HG03066 (cell line): ENCODE measurements around the gene KYAT1.
"Not testable (repeated sequence)": the region's sequence is repeated elsewhere in the genome, so short reads cannot be mapped to it uniquely, and the experiment has no call there.

Experiments
- ATAC-seq: cut with Tn5 transposase; IDR thresholded peaks from one replicate; pipeline ENCODE4 v1.9.1; 2021; ENCODE audit warnings: low read depth; ENCODE audit not compliant: unreplicated experiment

KYAT1 gene

DNA sequence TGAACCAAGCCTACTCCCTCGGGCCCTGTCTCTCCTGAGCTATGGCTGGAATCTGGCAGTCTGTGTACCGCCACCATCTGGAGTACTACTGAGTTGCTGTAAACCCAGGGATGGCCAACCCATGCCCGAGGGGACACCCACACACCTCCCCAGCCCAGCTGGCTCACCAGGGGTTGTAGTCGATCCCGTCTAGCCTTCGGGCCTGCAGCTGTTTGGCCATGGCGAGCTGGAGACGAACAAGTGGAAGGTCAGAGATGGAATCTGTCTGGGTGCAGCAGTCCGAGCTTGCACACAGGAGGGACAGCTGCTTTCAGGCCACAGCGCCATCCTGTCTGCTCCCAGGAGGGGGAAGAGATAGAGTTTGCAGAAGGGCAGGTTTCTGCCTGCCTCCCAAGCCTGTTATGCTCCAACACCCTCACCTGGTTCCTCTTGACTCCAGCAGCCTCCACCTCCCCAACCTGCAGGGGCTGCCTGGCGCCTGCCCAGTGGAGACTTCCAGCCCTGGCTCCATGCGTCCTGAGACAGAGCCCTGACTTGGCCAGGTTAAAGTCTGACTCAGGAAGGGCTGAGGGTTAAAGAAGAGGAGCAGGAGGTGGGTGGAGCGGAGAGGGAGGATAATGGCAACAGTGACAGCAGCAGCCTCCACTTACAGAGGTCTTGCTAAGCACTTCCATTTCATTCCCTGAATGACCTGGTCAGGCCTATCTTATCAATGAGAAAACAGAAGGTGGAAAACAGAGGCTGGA, 36.4 kb downstream of the KYAT1 start:
- no peak for ATAC-seq

DNA sequence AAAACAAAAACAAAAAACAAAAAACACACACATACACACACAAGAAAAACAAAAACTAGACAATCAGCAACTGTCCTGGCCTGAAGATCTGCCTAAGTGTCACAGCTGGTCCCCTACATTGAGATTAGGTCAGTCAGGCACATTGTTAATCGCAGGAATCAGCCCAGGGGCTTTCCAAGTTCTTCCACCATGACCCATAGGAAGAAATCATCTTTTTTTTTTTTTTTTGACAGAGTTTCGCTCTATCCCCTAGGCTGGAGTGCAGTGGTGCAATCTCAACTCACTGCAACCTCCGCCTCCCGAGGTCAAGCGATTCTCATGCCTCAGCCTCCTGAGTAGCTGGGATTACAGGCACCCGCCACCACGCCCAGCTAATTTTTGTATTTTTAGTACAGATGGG, 38.6 kb downstream of the KYAT1 start:
- not testable (repeated sequence) for ATAC-seq

DNA sequence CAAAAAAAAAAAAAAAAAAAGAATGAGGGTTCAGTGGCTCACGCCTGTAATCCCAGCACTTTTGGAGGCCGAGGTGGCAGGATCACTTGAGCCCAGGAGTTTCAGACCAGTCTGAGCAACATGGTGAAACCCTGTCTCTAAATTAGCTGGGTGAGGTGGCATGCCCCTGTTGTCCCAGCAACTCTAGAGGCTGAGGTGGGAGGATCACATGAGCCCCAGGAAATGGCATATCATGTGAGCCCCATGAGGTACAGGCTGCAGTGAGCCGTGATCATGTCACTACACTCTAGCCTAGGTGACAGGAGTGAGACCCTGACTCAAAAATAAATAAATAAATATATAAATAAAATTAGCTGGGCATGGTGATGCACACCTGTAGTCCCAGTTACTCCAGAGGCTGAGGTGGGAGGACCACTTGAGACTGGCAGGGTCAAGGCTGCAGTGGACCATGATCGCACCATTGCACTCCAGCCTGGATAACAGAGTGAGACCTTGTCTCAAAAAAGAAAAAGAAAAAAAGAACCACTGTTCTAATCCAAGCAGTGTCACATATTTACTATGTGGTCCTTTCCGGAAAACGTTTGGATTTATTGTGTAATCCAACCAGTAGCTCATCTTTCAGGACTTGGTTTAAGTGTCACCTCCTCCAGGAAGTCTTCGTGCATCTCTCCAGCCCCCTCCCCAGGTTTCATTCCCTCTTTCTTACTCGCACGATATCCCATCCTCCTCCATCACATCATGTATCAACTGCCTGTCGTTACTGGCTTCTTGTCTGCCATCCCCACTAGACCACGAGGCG, 39.9 kb downstream of the KYAT1 start:
- ATAC-seq = no peak

DNA sequence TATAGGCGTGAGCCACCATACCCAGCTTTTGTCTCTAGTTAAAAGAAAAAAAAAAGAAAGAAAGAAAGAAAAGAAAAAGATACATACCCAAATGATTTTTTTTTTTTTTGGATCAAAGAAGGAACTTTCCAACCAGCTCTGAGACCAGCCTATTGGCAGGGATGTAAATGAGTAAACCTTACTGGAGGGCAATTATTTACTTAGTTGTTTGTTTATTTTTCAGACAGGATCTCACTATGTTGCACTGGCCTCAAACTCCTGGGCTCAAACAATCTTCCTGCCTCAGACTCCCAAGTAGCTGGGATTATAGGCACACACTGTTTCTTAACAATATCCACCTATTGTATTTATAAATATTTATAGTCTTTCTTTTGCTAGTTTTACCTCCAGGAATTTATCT, 41.2 kb downstream of the KYAT1 start:
- no peak for ATAC-seq

DNA sequence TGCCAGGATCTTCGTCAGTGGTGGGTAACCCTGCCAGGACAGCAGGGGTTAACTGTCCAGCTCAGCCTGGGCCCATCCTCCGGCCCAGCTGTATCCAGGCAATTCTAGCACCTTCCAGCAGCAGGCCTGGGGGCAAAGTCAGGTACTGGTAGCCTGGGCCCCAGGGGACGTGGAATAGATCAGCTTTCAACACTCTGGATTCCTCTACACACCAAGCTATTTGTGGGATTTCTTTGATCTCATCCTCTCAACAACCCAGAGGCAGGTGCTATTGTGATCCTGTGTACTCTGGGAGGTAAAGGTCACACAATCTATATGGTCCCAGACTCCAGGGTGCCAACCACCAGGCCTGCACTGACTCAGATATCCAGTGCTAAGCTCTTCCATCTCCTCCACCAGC, 43.4 kb downstream of the KYAT1 start:
- no peak for ATAC-seq

DNA sequence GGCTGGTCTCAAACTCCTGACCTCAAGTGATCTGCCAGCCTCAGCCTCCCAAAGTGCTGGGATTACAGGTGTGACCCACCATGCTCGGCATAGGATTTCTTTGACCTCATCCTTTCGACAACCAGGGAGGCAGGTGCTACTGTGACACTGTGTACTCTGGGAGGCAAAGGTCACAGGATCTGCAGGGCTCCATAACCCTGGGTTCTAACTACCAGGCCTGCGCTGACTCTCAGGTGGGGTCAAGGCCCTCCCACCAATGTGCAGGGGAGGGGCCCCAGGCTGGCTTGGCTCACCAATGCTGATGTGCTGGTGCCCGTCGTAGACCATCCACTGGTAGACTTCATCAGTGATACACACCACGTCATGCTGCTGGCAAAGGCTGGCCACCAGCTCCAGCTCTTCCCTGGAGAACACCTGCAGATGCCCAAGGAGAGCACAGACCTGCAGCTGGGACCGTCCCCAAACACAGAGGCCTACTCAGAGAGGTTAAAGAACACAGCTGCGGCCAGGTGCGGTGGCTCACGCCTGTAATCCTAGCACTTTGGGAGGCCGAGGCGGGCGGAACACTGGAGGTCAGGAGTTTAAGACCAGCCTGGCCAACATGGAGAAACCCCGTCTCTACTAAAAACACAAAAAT, 45.1 kb downstream of the KYAT1 start:
- ATAC-seq = no peak

DNA sequence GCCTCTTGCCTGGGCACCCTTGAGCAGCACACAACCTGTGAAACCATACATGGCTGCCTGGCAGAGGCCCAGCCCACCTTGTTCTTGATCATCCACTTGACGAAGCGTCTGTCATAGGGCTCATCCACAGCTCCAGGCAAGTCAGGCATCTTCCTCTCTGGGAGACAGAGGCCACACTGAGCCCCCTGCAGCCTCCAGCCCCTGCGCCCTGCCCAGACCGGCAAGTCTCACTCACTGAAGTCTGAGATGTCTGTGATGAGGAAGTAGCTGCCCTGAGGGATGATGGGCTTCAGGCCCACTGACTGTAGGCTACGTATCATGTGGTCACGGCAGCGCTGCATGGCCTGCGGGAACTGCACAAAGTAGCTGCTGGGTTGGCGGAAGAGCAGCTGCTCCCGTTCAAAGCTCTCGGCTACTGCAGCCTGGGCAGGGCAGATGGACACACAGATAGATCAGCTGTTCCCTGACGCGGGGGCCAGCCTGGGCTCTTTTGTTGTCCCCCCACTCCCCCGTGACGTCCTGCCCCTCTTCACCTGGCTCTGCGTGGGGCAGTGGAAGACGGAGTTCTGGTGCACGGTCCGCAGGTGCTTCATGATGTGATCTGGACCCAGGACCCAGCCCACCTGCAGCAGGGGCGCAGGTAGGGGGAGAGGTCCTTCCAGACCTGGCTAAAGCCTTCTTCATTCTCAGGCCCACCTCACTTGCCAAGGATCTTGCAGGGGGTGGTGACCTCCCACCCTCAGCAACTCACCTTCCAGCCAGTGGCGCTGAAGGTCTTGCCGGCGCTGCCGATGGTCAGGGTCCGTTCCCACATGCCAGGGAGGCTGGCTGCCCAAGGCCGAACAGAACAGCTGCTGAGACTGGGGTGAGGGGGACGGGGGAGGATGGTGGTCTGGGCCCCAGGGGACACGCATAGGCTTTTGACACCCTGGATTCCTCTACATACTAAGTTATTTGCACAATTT, 46.2 kb downstream of the KYAT1 start:
- ATAC-seq = no peak

DNA sequence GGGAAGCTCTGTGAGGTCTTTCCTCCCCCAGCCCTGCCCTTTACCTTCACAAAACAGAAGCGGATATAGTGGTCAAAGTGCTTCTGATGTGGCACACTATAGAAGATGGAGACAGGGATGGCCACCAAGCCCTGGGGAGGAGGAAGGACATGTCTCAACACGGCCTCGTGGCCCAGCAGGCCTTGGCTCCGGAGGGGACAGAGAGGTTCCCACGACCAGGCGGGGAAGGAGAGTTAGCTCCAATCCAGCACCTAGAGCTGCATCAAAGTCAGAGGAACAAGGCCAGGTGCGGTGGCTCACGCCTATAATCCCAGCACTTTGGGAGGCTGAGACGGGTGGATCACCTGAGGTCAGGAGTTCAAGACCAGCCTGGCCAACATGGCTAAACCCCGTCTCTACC, 48.1 kb downstream of the KYAT1 start:
- no peak for ATAC-seq

DNA sequence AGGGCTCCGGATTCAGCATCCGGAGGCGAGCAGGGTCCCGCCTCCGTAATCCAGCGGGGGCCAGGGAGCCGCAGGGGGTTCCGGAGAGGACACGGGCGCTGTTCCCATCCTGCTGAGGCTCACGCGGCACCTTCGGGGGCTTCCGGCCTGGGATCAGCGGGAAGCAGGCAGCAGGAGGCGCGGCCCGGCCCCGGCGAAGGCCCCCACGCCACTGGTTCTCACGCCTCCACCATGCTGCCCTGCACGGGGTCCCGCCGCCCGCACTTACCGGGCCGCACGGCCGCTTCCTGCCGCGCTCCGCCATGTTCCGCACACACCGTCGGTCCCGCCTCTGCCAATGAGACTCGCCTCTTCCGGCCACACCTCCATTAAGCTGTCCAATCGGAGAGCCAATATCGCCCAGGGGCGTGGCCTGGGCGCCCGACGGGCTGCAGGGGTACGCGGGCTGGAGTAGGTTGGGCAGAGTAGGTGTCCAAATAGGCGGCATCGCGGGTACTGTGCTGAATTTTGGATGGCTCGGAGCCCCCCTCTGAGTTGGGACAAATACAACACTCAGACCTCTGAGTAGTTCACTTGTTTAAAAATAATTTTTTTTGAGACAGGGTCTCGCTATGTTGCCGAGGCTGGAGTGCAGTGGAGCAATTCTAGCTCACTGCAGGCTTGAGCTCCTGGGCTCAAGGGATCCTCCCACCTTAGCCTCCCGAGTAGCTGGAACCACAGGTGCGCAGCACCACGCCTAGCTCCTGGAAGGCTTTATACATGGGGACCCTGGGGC, 52.1 kb downstream of the KYAT1 start, which contains the start of gene SPOUT1:
TSS of gene SPOUT1 (minus strand) at position 318 of the 775 bp plus-strand sequence. CDS start at position 304, 14 bp downstream.
- peak; percentile 97 for ATAC-seq

DNA sequence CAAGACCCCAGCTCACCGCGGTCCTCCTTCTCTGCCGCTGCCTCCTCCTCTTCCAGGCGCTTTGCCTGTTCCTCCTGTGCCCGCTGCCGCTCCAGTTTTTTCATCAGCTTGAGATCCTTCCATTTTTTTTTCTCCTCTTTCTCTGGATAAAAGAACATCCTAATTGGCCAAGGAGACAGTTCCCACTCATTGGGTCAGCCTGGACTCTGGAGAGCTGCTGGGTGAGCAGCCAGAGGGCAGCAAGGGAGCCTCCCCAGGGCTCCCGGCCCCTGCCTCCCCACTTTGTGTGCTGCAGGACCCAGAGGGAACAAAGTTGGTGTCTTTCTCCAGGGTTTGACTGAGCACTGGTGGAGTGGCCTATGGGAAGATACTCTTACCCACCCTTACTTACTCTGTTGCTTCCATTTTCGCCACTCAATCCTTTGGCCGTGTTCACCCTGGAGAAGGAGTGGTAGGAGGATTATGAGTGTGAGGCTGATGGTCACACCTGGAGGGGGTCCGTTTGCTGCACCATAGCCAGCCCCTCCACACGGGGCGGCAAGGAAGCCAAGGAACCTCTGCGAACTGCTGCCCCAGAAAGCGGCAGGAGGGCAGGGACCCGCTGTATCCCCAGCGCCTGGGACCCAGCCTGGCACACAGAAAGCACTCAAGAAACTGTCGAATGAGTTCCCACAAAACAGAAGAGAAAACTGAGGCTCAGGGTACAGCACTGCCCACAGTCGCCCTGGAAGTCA, 52.9 kb downstream of the KYAT1 start:
- ATAC-seq = no peak

DNA sequence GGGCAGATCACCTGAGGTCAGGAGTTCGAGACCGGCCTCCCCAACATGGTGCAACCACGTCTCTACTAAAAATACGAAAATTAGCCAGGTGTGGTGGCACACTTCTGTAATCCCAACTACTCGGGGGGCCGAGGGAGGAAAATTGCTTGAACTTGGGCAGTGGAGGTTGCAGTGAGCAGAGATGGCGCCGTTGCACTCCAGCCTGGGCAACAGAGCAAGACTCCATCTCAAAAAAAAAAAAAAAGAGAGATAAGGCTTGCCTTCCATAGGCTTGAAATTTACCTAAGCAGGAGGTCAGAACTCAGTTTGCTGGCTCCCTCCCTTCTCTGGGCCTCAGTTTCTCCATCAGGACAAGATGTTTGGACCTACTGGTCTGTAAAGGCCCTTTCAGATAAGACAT, 53.5 kb downstream of the KYAT1 start:
- ATAC-seq = no peak

DNA sequence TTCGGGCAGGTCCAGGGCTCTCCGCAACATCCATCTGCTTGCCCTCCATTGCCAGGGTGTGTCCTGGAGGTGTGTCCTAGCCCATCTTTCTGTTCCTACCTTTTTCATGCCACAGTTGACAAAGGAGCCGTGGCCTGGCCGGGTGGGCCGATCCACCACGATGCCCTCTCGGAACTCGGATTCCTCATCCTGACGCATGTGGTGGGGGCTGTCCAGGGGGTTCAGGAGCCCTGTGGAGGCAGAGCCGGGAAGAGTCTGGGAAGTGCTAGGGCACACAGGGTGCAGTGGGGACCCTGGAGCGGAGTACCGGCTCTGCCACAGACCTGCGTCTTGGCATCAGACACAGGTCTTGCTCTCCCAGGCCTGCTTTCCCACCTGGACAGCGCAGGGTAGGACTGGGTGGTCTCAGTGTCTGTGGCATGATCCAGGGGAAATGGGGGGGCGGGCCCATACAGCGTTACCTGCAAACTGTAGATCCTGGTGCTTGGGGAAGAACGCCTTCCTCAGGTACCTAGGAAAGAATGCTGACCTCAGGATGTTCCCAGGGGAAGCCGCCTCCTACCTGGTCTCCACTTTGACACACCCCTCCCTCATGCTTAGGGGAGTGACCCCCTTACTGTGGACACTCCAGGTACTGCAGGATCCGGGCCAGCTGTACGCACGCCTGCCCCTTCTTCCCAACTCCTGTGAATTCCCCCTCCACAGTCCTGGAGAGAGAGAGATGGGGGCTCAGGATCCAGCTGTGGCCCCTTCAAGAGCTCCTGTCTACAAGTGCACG, 55.6 kb downstream of the KYAT1 start:
- no peak for ATAC-seq

DNA sequence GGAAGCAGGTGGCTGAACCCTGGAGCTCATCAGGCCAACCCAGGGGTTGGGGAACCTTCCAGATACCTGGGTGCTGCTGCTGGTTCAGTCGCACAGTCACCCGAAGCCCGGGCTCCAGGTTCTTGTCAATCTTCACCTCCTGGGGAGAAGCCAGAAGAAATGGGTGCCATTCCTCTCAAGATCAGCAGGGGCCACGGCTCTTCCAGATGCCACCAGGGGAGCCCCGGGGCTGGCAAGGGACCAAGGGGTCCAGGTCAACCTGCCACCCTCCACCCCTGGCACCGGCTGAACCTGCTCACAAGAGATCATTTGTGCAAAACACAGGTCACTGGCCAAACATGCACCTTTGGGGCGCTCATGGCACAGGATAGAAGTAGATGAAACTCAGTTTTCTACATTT, 56.8 kb downstream of the KYAT1 start:
- no peak for ATAC-seq

DNA sequence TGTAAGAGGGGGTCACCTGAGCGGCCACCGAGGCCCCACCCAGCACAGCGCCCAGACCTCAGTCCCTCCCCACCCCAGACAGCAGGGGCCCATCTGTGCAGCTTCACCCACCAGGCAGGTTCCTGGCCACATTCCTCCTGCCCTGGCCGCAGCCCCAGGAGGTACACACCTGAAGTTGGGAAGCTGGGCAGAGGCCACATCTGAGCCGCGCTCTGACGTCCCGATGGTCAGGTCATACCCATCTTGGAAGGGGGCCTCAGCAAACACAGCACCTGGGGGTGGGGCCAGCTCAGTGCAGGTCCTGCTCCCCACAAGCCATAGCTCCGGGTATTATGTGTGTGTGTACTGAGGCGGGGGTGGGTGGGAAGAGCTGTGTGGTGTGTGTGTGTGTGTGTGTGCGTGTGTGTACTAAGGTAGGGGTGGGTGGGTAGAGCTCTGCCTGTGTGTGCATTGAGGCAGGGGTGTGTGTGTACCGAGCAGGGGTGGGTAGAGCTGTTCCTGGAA, 57.8 kb downstream of the KYAT1 start:
- ATAC-seq = no peak

DNA sequence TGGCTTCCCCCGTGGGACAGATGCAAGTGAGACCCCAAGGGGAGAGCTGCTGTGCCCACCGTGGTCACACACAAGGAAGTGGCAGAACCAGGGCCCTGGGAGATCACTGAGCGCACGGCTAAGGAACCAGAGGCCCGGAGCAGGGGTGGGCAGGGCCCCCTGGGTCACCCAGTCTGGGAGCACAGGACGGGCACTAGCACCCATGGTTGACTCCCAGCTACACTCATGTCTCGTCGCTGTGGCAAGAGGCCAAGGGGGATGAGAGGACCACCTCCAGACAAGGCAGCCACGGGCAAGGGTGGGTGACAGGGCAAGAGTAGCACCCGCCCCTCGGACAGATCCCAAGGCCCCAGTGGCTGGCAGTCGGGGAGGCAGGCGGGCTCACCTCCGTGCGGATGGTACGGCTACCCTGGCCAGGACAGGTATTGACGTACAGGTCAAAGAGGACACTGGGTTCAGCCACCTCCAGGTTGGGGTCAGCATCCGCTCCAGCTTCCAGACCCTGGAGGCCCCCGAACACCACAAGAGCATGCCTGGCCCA, 58.3 kb downstream of the KYAT1 start:
- ATAC-seq = no peak

DNA sequence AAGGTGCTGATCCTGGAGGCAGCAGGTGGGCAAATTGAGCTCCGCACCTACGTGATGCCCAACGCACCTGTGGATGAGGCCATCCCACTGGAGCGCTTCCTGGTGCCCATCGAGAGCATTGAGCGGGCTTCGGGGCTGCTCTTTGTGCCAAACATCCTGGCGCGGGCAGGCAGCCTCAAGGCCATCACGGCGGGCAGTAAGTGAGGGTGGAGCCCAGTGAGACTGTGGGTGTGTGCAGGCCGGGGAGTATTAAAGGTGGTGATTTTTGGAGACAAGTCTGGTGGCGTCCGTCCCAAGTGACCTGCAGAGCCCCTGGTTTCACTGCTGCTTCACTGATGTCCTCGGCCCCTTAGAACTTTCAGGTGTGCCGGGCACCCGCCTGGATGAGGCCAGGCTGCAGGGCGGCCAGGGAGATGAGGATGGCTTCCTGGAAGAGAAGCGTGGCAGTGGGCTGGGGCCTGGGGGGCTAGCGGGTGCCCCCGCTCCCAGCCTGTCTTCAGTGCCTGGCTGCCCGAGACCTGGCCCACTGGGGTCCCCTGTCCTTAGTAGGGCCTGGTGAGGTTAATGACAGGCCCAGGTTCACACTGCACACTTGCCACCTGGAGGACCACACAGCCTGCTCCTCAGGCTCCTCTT, 59.2 kb downstream of the KYAT1 start:
- no peak for ATAC-seq
